Dendritic cell treated with granulocyte-macrophage colony-stimulating factor and Interleukin-4, amounts not matched to agents 40 ng/mL and 50 ng/mL, for 4 days (primary cell): ENCODE data around the gene NT5DC1.

Source experiments
- H3K27ac Mint-ChIP-seq: one replicate; pipeline ENCODE4 v1.8.0; 2022; ENCODE audit warnings: mild to moderate bottlenecking, mixed read lengths
- H3K27me3 Mint-ChIP-seq: one replicate; pipeline ENCODE4 v1.8.0; 2022; ENCODE audit warnings: mild to moderate bottlenecking, mixed read lengths
- H3K36me3 Mint-ChIP-seq: one replicate; pipeline ENCODE4 v1.8.0; 2022; ENCODE audit warnings: low read depth, mixed read lengths
- H3K4me1 Mint-ChIP-seq: one replicate; pipeline ENCODE4 v1.8.0; 2022; ENCODE audit warnings: low read depth, mixed read lengths
- H3K4me3 Mint-ChIP-seq: one replicate; pipeline ENCODE4 v1.8.0; 2022; ENCODE audit warnings: mild to moderate bottlenecking, moderate library complexity, mixed read lengths
- H3K9me3 Mint-ChIP-seq: one replicate; pipeline ENCODE4 v1.8.0; 2022; ENCODE audit warnings: mixed read lengths
- intact Hi-C: fragments of 100-400 bp; cut with micrococcal nuclease; formaldehyde crosslinking; loops from one replicate; pipeline ENCODE4 v1.15.0; 2022

The NT5DC1 gene

DNA sequence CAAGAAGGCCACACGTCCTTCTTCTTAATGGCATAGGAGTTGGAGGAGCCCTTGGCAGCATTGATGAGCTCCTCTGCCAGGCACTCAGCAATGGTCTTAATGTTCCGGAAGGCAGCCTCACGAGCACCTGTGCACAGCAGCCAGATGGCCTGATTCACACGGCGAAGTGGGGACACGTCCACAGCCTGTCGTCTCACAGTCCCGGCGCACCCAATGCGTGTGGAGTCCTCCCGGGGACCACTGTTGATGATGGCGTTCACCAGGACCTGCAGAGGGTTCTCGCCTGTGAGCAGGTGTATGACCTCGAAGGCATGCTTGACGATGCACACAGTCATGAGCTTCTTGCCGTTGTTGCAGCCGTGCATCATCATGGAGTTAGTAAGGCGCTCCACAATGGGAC, 157.9 kb downstream of the NT5DC1 start:
- peaks cover 8% of the 10 kb centered on the region for H3K9me3 Mint-ChIP-seq
- H3K4me3 Mint-ChIP-seq: no peak overlapping the region
- H3K4me1 Mint-ChIP-seq: no peaks in the 10 kb centered on the region
- no peaks in the 10 kb centered on the region for H3K36me3 Mint-ChIP-seq
- no peak overlapping the region for H3K27ac Mint-ChIP-seq
- no peaks in the 10 kb centered on the region for H3K27me3 Mint-ChIP-seq
- intact Hi-C loops: no loop called here

DNA sequence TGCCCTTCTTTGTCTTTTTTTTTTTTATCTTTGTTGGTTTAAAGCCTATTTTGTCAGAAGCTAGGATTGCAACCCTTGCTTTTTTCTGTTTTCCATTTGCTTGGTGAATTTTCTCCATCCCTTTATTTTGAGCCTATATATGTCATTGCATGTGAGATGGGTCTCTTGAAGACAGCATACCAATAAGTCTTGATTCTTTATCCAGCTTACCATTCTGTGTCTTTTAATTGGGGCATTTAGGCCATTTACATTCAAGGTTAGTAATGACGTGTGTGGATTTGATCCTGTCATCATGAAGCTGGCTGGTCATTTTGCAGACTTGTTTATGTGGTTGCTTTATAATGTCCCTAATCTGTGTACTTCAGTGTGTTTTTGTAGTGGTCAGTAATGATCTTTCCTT, 162.7 kb downstream of the NT5DC1 start:
- no peaks in the 10 kb centered on the region for H3K4me1 Mint-ChIP-seq
- peaks cover 5% of the 10 kb centered on the region for H3K36me3 Mint-ChIP-seq
- H3K4me3 Mint-ChIP-seq: no peak overlapping the region
- peaks cover 19% of the 10 kb centered on the region for H3K9me3 Mint-ChIP-seq
- intact Hi-C loops: no loop called here
- H3K27ac Mint-ChIP-seq: no peak overlapping the region
- H3K27me3 Mint-ChIP-seq: no peaks in the 10 kb centered on the region

DNA sequence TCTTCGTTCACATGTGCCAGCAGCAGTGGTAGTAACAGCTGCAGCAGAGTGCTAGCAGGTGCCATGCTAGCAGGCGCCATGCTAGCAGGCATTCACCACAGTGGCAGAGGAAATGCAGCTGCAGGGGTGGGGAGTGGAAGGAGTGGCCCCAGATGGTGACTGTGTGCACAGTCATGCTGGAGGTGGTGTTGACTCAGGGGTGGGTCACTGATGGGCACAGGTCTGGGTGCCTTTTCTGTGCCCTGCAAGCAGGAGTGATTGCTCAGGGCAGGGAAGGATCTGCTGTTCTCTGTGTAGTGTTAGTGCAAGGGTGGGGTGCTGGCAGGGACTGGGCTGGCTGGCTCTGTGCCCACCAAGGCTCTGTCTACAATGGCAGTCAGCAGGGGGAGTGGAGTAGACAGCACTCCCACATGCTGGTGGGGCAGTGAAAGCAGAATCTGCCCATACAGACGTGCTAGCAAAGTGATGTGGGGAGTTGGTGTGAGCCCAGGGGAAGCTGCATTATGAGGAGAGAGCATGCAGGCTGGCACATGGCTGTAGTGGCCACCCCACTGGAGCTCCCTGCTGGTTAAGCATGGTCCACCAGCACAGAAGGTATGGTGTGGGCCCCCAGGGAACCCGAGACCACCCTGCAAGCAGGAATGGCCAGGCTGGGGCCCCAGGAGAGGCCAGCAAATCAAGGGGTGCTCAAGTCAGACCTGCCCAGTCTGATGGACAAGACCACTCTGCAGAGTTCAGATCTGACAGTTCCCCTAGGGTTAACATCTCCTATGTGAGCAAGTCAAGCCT, 164.6 kb downstream of the NT5DC1 start:
- intact Hi-C loops: loop anchor here (5.0 kb wide), 2 partner anchors 267 to 382 kb away; no protein-coding TSS in a partner anchor
- Mint-ChIP-seq H3K9me3 (peaks cover 19% of the 10 kb centered on the region), H3K27me3 (no peaks in the 10 kb centered on the region), H3K4me1 (no peaks in the 10 kb centered on the region), H3K36me3 (peaks cover 5% of the 10 kb centered on the region), H3K4me3 (no peak overlapping the region), H3K27ac (no peak overlapping the region)

DNA sequence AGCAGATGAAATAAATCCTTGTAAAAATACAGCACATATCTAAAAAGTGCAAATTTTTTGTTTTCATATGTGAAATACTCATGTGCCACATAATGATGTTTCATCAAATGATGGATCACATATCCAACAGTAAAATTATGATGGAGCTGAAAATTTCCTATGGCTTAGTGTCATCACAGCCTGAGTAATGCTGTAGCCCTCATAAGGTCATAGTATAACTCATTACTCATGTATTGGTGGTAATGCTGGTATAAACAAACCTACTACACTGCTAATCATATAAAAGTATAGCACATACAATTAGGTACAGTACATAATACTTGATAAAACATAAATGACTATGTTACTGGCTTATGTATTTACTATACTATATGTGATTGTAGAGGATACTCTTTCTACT, 166.2 kb downstream of the NT5DC1 start:
- Mint-ChIP-seq H3K36me3 (peaks cover 10% of the 10 kb centered on the region), H3K27ac (no peak overlapping the region), H3K9me3 (peaks cover 19% of the 10 kb centered on the region), H3K27me3 (no peaks in the 10 kb centered on the region), H3K4me1 (no peaks in the 10 kb centered on the region), H3K4me3 (no peak overlapping the region)
- intact Hi-C loops: loop anchor here (5.0 kb wide), 2 partner anchors 265 to 380 kb away; no protein-coding TSS in a partner anchor

DNA sequence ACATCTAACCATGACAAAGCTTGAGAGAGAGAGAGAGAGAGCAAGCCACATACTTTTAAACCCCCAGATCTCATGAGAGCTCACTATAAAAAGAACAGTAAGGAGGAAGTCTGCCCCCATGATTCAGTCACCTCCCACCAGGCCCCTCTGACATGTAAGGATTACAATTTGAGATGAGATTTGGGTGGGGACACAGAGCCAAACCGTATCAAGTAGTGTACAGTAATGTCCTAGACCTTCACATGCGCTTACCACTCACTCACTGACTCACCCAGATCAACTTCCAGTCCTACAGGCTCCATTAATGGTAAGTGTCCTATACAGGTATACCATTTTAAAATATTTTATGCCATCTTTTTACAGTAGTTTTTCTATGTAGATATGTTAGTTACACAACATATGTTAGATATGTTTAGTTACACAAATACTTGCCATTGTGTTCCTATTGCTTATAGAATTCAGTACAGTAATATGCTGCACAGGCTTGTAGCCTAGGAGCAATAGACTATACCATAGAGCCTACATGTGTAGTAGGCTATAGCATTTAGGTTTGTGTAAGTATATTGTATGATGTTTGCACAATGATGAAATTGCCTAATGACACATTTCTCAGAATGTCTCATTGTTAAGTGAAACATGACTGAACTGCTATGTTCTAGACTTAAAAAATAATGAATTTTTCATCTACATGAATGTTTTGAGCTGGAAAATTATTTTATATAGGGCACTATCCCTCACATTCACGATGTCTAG, 167.4 kb downstream of the NT5DC1 start:
- H3K4me1 Mint-ChIP-seq: no peaks in the 10 kb centered on the region
- peaks cover 11% of the 10 kb centered on the region for H3K36me3 Mint-ChIP-seq

DNA sequence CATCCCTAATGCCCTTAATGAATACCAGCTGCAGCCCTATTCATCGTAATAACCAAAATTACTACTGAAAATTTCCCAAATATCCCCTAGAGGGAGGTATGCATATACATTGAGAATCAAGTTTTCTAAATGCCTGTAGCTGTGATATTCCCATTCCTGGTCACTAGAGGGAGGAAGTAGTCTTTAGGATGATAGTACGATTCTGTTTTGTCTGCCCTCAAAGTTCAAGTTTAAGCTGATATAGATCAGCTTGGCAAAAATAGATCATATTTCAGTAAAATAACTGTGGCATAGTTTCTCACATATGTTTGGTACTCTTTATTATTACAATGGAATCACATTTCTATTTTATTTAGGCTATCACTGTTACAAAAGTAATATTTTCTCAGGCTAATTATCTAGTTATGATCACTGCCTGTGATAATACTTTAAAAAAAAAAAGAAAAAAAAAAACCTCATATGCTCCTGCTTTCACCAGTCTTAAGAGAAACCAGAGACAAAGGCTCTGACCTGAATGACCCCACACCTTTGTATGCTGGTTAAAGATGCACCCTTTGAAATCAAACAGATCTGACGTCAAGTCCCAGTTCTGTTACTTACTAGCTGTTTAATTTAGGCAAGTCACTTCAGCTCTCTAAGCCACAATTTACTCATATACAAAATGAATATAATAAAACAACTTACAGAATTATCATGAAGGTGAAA, 168.1 kb downstream of the NT5DC1 start:
- no peaks in the 10 kb centered on the region for H3K27me3 Mint-ChIP-seq
- H3K9me3 Mint-ChIP-seq: peaks cover 8% of the 10 kb centered on the region
- intact Hi-C loops: loop anchor here (1.0 to 5.0 kb wide), 3 partner anchors 264 to 379 kb away; no protein-coding TSS in a partner anchor
- no peak overlapping the region for H3K27ac Mint-ChIP-seq
- no peak overlapping the region for H3K4me3 Mint-ChIP-seq
- peaks cover 18% of the 10 kb centered on the region for H3K36me3 Mint-ChIP-seq
- no peaks in the 10 kb centered on the region for H3K4me1 Mint-ChIP-seq

More for the DNA sequence above, 167.4 kb downstream of the NT5DC1 start:
- no peak overlapping the region for H3K4me3 Mint-ChIP-seq
- intact Hi-C loops: loop anchor here (1.0 to 5.0 kb wide), 3 partner anchors 264 to 379 kb away; no protein-coding TSS in a partner anchor
- peaks cover 16% of the 10 kb centered on the region for H3K9me3 Mint-ChIP-seq
- H3K27ac Mint-ChIP-seq: no peak overlapping the region
- no peaks in the 10 kb centered on the region for H3K27me3 Mint-ChIP-seq

DNA sequence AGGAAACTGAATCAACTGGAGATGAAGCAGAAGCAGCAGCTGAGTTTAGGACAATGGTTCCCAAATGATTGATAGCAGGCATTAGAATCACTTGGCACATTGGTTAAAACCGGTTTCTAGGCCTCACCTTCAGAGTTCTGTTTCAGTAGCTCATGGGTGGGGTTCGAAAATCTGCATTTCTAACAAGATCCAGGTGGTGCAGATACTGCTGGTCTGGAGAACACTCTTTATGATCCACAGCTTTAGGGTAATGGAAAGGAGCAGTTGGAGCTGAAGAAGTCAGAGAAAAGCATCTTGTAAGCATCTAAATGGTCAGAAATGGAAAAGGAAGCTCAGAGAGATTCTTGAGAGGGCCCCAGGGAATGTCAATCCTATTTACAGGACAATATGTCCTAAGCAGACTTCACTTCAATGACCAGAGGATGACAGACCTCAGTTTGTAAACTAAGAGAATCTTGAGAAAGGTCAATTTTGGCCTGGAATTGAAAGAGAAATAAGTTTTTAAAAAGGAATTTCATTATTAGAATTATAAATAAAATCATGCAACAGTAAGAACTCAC, 170.6 kb downstream of the NT5DC1 start:
- H3K27me3 Mint-ChIP-seq: no peaks in the 10 kb centered on the region
- H3K4me1 Mint-ChIP-seq: peaks cover 13% of the 10 kb centered on the region
- intact Hi-C loops: no loop called here
- H3K9me3 Mint-ChIP-seq: no peaks in the 10 kb centered on the region
- H3K4me3 Mint-ChIP-seq: no peak overlapping the region
- H3K36me3 Mint-ChIP-seq: peaks cover 27% of the 10 kb centered on the region
- no peak overlapping the region for H3K27ac Mint-ChIP-seq

DNA sequence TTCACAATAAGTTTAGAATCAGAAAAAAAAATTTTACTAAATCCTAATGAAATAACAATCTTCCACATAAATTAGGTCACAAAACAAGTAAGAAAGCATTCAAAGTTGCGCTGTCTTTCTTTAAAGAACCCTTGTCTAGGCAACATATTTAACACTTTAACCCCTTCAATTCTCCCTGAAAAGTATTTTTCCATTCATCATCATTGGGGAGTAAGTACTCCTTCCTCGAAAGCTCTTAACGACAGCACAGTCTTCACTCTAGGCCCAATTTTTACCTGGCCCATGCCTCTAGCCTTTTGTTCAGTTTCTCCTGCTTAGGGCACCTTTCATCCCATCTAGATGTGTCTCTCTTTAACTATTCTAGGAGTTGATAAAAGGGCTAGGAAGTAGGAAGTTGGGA, 176.5 kb downstream of the NT5DC1 start:
- peak overlapping the region; percentile 91 for H3K4me3 Mint-ChIP-seq
- intact Hi-C loops: loop anchor here (5.0 kb wide), 1 partner anchor 130 kb away; no protein-coding TSS in a partner anchor
- H3K27me3 Mint-ChIP-seq: no peaks in the 10 kb centered on the region
- H3K4me1 Mint-ChIP-seq: peaks cover 48% of the 10 kb centered on the region
- H3K36me3 Mint-ChIP-seq: peaks cover 54% of the 10 kb centered on the region
- H3K27ac Mint-ChIP-seq: peak overlapping the region; percentile 23
- H3K9me3 Mint-ChIP-seq: no peaks in the 10 kb centered on the region

DNA sequence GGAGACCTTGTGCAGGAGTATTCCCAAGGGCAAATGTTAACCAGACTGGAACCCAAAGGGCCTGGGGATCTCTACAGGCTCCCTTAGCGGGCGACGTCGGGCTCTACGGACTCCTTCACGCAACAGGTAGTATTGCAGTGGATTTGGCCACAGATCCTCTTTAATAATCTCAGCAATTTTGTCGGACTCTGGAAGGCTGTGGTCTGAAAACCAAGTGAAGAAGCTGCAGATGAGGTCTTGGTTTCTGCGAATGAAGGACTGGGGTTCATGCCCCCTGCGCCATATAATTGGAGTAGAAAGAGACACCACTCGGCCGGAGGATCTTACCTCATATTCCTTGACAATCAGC, 177.8 kb downstream of the NT5DC1 start:
- intact Hi-C loops: loop anchor here (2.0 to 5.0 kb wide), 2 partner anchors 129 to 292 kb away; partner anchors contain the start of gene RWDD1
- Mint-ChIP-seq H3K4me1 (peaks cover 48% of the 10 kb centered on the region), H3K27me3 (no peaks in the 10 kb centered on the region), H3K9me3 (no peaks in the 10 kb centered on the region), H3K4me3 (peak overlapping the region; percentile 91), H3K36me3 (peaks cover 49% of the 10 kb centered on the region), H3K27ac (peak overlapping the region; percentile 91)

DNA sequence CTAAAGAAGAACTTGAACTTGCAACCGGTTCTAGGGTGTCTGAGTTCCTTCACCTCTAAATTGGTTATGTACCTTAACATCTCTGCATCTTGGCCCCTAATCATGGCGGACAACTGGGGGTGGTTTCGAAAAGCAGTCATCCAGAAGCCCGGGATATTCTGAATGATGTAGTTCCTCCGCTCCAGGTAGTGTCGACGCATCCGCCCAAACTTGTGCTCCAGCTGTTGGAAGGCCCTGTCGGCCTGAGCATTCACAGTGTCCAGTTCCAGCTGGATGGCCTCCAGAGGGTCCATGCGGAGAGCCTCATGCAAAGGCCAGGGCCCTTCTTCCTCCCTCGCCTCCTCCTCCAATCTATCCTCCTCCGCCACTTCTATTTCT, 178.2 kb downstream of the NT5DC1 start:
- no peaks in the 10 kb centered on the region for H3K27me3 Mint-ChIP-seq
- H3K4me1 Mint-ChIP-seq: peaks cover 48% of the 10 kb centered on the region
- intact Hi-C loops: loop anchor here (2.0 to 5.0 kb wide), 2 partner anchors 128 to 292 kb away; partner anchors contain the start of gene RWDD1
- peak overlapping the region; percentile 91 for H3K27ac Mint-ChIP-seq
- H3K4me3 Mint-ChIP-seq: peak overlapping the region; percentile 91
- no peaks in the 10 kb centered on the region for H3K9me3 Mint-ChIP-seq
- peaks cover 45% of the 10 kb centered on the region for H3K36me3 Mint-ChIP-seq

DNA sequence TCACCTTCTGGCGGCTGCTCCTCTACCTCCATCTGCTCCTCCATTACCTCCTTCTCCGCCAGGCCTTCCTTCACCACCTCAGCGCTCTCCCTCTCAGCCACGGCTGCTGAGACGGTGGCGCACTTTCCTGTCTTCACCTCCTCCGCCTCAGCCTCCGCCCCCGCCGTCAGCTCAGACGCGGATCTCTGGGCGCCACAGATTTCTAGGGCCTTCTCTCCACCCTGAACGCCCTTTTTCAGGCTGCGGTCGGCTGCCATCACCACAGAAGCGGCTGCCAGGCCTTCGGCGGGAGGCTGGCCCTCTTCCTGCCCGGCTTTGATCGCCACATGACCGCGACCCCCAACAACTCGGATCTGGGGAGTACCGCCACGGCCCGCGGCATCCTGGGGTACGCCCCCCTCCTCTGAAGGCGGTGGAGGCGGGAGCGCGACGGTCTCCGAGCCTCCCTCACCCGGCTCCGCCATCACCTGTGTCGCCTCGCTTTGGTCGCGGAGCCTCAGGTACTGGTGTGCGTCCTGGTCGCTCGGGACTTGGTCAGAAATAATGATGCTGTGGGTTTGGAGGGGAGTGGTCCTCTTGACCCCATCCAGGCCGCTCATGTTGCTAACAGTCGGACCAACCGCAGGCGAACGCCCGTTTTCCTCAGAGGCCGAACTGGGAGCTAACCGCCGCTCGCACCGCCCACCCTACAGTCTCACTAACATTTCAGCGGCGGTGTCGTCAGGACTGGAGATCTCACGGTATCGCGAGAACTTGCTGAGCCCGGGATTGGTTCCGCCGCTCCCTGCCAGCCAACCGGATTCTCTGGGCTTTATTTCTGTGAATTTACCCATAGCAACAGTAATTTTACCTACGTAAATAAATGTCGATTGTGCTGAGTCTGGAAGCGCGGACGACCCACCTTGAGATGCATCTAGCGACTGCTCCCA, 178.8 kb downstream of the NT5DC1 start, which contains the start of gene TSPYL1:
Gene TSPYL1, minus strand, starts transcription at position 699 of the 929 bp plus-strand sequence. Its CDS starts 100 bp downstream, at position 599.
- H3K9me3 Mint-ChIP-seq: no peaks in the 10 kb centered on the region
- H3K27ac Mint-ChIP-seq: peak within 1 kb of the TSS; percentile 91
- intact Hi-C loops: loop anchor here (2.0 to 5.0 kb wide), 2 partner anchors 128 to 291 kb away; partner anchors contain the start of gene RWDD1
- H3K27me3 Mint-ChIP-seq: no peaks in the 10 kb centered on the region
- H3K4me3 Mint-ChIP-seq: peak within 1 kb of the TSS; percentile 91
- peaks cover 48% of the 10 kb centered on the region for H3K4me1 Mint-ChIP-seq
- H3K36me3 Mint-ChIP-seq: peaks cover 39% of the 10 kb centered on the region

DNA sequence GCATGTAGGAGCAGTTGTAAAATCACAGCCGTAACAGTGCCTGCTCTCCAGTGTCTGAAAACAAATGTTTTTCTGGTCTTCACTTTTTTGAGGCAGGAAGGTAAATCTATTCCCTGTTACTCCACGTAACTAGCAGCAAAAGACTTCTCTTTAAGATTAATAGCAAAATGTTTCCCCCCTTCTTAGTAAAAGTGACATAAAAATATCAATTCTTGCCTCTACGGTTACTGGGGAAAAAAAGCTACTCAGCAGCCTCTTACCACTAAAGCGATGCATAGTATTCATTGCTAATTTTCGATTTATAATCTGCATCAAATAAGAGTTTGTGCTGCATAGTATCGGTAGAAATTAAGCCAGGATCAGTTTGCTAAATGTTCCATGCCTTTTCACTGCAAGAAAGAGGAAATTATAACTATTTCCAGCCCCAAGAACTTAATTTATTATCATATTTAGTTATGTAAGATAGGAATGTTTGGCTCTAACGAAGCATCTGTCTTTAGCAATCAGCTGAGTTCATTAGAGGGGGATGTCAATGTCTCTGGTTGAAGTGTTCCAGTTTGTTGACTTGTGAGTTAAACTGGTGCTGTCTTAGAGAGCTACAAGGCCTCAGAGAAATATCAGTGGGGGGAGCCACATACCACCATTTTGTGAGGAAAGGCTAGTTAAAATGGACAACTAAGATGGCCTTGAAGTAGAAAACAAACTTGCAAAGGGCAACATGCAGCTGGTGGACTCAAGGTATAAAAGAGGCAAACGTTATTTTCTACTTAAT, 179.7 kb downstream of the NT5DC1 start:
- H3K4me1 Mint-ChIP-seq: peaks cover 44% of the 10 kb centered on the region
- H3K27ac Mint-ChIP-seq: peak overlapping the region; percentile 91
- H3K36me3 Mint-ChIP-seq: peaks cover 34% of the 10 kb centered on the region
- no peaks in the 10 kb centered on the region for H3K27me3 Mint-ChIP-seq
- H3K4me3 Mint-ChIP-seq: peak overlapping the region; percentile 91
- intact Hi-C loops: no loop called here
- no peaks in the 10 kb centered on the region for H3K9me3 Mint-ChIP-seq
